Neuron (in vitro differentiated cells): ENCODE results near the gene SLC43A1.
"Not testable (repeated sequence)": the region's sequence is repeated elsewhere in the genome, so short reads cannot be mapped to it uniquely, and the experiment has no call there.

Source experiments
- H2AFZ ChIP-seq: one replicate; pipeline ENCODE4 v1.6.1; 2013; ENCODE audit warnings: low read depth, mild to moderate bottlenecking, inconsistent platforms, low read length, moderate library complexity
- H3K27me3 ChIP-seq: one replicate; pipeline ENCODE4 v1.6.1; 2013; ENCODE audit warnings: low read length; ENCODE audit not compliant: insufficient read depth
- H3K36me3 ChIP-seq: one replicate; pipeline ENCODE4 v1.6.1; 2013; ENCODE audit warnings: low read length; ENCODE audit not compliant: insufficient read depth
- H3K4me1 ChIP-seq: one replicate; pipeline ENCODE4 v1.6.1; 2013; ENCODE audit warnings: low read length; ENCODE audit not compliant: insufficient read depth
- H3K4me3 ChIP-seq: 2 replicates; pipeline ENCODE4 v1.5.1; 2013; ENCODE audit warnings: mild to moderate bottlenecking, low read length, moderate library complexity
- H3K9me3 ChIP-seq: one replicate; pipeline ENCODE4 v1.6.1; 2013; ENCODE audit warnings: low read length

Gene SLC43A1

GRCh38 chr11:57543593-57543992 is 28.1 kb upstream of the SLC43A1 start:
- peaks cover 18% of the 10 kb centered on the region for H3K36me3 ChIP-seq
- H3K9me3 ChIP-seq, result no peaks in the 10 kb centered on the region
- H3K27me3 ChIP-seq, result no peaks in the 10 kb centered on the region
- no peaks in the 10 kb centered on the region for H3K4me1 ChIP-seq
- H2AFZ ChIP-seq, result no peak overlapping the region
- no peak overlapping the region for H3K4me3 ChIP-seq

GRCh38 chr11:57542582-57542981 is 27.1 kb upstream of the SLC43A1 start:
- Histone ChIP-seq H3K4me3 (no peak overlapping the region), H3K27me3 (no peaks in the 10 kb centered on the region), H2AFZ (no peak overlapping the region), H3K36me3 (peaks cover 11% of the 10 kb centered on the region), H3K9me3 (no peaks in the 10 kb centered on the region), H3K4me1 (no peaks in the 10 kb centered on the region)

GRCh38 chr11:57541169-57541568 is 25.7 kb upstream of the SLC43A1 start:
- Histone ChIP-seq H3K4me3 (no peak overlapping the region), H3K36me3 (peaks cover 6% of the 10 kb centered on the region), H3K27me3 (no peaks in the 10 kb centered on the region), H3K4me1 (no peaks in the 10 kb centered on the region), H2AFZ (no peak overlapping the region), H3K9me3 (no peaks in the 10 kb centered on the region)

GRCh38 chr11:57539342-57539741 is 23.8 kb upstream of the SLC43A1 start:
- Histone ChIP-seq H3K4me3 (no peak overlapping the region), H3K4me1 (no peaks in the 10 kb centered on the region), H2AFZ (no peak overlapping the region), H3K36me3 (peaks cover 6% of the 10 kb centered on the region), H3K9me3 (no peaks in the 10 kb centered on the region), H3K27me3 (no peaks in the 10 kb centered on the region)

- Histone ChIP-seq H3K4me3 (no peak within 1 kb of the TSS), H2AFZ (no peak within 1 kb of the TSS), H3K4me1 (no peaks in the 10 kb centered on the region), H3K27me3 (no peaks in the 10 kb centered on the region), H3K36me3 (no peaks in the 10 kb centered on the region), H3K9me3 (no peaks in the 10 kb centered on the region)
Observed at GRCh38 chr11:57536947-57537619, 21.6 kb upstream of the SLC43A1 start, which contains the start of gene SMTNL1. Gene SMTNL1 (plus strand): TSS chr11:57537595. CDS start chr11:57542643, 5,048 bp downstream.

- peaks cover 14% of the 10 kb centered on the region for H3K4me1 ChIP-seq
Observed at GRCh38 chr11:57534449-57534848, 18.9 kb upstream of the SLC43A1 start.

GRCh38 chr11:57530596-57531507 is 15.3 kb upstream of the SLC43A1 start, which contains the start of gene TIMM10:
Gene TIMM10 (minus strand): TSS chr11:57530754. CDS start chr11:57530189, 565 bp downstream.
- H3K4me1 ChIP-seq, result peaks cover 20% of the 10 kb centered on the region
- no peaks in the 10 kb centered on the region for H3K27me3 ChIP-seq
- peak within 1 kb of the TSS; percentile 80 for H2AFZ ChIP-seq
- peak within 1 kb of the TSS; percentile 80 for H3K4me3 ChIP-seq
- peaks cover 5% of the 10 kb centered on the region for H3K36me3 ChIP-seq
- no peaks in the 10 kb centered on the region for H3K9me3 ChIP-seq

More at GRCh38 chr11:57534449-57534848, 18.9 kb upstream of the SLC43A1 start:
- not testable (repeated sequence) for H2AFZ ChIP-seq, H3K27me3 ChIP-seq, H3K9me3 ChIP-seq, H3K36me3 ChIP-seq, H3K4me3 ChIP-seq

- Histone ChIP-seq H2AFZ (no peak overlapping the region), H3K4me1 (peaks cover 20% of the 10 kb centered on the region), H3K36me3 (peaks cover 5% of the 10 kb centered on the region), H3K9me3 (no peaks in the 10 kb centered on the region), H3K27me3 (no peaks in the 10 kb centered on the region), H3K4me3 (peak overlapping the region; percentile 80)
Observed at GRCh38 chr11:57530215-57530595, 14.7 kb upstream of the SLC43A1 start.

GRCh38 chr11:57529012-57529411 is 13.5 kb upstream of the SLC43A1 start:
- peaks cover 8% of the 10 kb centered on the region for H3K36me3 ChIP-seq

GRCh38 chr11:57527056-57527631 is 11.6 kb upstream of the SLC43A1 start:
- Histone ChIP-seq H3K9me3 (no peaks in the 10 kb centered on the region), H3K27me3 (no peaks in the 10 kb centered on the region), H3K4me1 (peaks cover 20% of the 10 kb centered on the region), H3K36me3 (peaks cover 8% of the 10 kb centered on the region), H2AFZ (no peak overlapping the region), H3K4me3 (no peak overlapping the region)

More at GRCh38 chr11:57529012-57529411, 13.5 kb upstream of the SLC43A1 start:
- Histone ChIP-seq H3K9me3 (no peaks in the 10 kb centered on the region), H3K27me3 (no peaks in the 10 kb centered on the region), H3K4me3 (no peak overlapping the region), H3K4me1 (peaks cover 20% of the 10 kb centered on the region), H2AFZ (no peak overlapping the region)

GRCh38 chr11:57523419-57523818 is 7.9 kb upstream of the SLC43A1 start:
- Histone ChIP-seq H3K36me3 (peaks cover 3% of the 10 kb centered on the region), H3K4me3 (no peak overlapping the region), H2AFZ (no peak overlapping the region), H3K4me1 (peaks cover 5% of the 10 kb centered on the region), H3K9me3 (no peaks in the 10 kb centered on the region), H3K27me3 (no peaks in the 10 kb centered on the region)

GRCh38 chr11:57521116-57521515 is 5.6 kb upstream of the SLC43A1 start:
- Histone ChIP-seq H2AFZ (no peak overlapping the region), H3K27me3 (no peaks in the 10 kb centered on the region), H3K36me3 (peaks cover 3% of the 10 kb centered on the region), H3K4me1 (peaks cover under 1% of the 10 kb centered on the region), H3K9me3 (no peaks in the 10 kb centered on the region), H3K4me3 (no peak overlapping the region)

GRCh38 chr11:57516061-57516443 is 550 bp upstream of the SLC43A1 start:
- Histone ChIP-seq H3K4me3 (peak overlapping the region; percentile 57), H3K27me3 (no peaks in the 10 kb centered on the region), H3K4me1 (peaks cover 12% of the 10 kb centered on the region), H2AFZ (peak overlapping the region; percentile 91), H3K9me3 (no peaks in the 10 kb centered on the region), H3K36me3 (no peaks in the 10 kb centered on the region)
